Measurements from ENCODE around the gene GABRP.

GABRP gene

GRCh38 chr5:170861917-170862766 lies 78.6 kb downstream of the GABRP start, which contains the start of gene RANBP17:
Gene RANBP17, plus strand, starts transcription at chr5:170862018.
- DNase-seq, result peak; percentile 11

GRCh38 chr5:170863646-170864045 lies 80.1 kb downstream of the GABRP start:
- DNase-seq, result no peak

Data from midbrain (tissue), 1 donor.